ENCODE measurements around the gene RPS18.

DNA sequence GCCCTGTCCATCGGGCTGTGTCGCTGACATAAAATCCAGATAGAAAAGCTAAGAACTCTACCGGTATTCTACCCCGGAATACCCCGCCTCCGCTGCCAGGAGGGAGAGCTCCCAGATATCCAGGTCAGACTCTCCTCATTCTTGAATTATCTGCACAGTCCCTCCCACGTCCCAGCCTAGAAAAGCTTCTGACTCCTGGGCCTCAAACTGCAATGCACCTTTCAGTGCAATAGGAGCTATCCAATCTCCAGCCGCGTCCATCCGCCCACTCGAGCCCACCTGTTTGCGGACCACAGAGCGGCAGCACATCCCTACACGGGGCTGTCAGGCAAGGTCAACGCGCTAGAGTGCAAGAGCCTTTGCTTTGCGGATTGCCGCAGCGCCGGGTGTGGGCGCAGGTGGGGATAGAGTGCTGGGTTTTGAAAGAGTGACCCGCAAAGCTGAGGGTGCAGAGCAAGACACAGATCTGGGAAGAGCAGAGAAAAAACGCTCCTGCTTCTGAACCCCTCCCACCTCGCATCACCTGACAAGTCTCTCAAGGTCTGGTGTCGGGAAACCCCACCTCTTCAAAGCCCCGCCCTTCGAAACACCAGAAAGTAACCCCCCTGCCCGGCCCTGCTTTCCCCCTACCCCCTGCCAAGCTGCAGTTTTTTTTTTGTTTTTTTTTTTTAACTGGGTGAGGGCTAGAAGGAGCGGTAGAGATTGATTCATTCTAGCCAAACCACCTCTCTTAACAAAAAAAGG, 40.7 kb downstream of the RPS18 start:
- TF ChIP-seq, protein P1, sequence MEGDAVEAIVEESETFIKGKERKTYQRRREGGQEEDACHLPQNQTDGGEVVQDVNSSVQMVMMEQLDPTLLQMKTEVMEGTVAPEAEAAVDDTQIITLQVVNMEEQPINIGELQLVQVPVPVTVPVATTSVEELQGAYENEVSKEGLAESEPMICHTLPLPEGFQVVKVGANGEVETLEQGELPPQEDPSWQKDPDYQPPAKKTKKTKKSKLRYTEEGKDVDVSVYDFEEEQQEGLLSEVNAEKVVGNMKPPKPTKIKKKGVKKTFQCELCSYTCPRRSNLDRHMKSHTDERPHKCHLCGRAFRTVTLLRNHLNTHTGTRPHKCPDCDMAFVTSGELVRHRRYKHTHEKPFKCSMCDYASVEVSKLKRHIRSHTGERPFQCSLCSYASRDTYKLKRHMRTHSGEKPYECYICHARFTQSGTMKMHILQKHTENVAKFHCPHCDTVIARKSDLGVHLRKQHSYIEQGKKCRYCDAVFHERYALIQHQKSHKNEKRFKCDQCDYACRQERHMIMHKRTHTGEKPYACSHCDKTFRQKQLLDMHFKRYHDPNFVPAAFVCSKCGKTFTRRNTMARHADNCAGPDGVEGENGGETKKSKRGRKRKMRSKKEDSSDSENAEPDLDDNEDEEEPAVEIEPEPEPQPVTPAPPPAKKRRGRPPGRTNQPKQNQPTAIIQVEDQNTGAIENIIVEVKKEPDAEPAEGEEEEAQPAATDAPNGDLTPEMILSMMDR (IDR thresholded peaks at IDR 0.05) = no peak
- TF ChIP-seq POLR2A (IDR thresholded peaks at IDR 0.05) = peak in 1 of 2 donors; percentile 63

Measured in adrenal gland (tissue), 5 donors.